Measurements from ENCODE around the gene C16orf74. TPM values are rescaled to one million over a fixed set of nuclear protein-coding genes. Genes with fewer than 3 reads are reported as not detected.

Gene C16orf74
- total RNA-seq (5.5 TPM), polyA plus RNA-seq (10 to 100 TPM; 23.9 to 41.6 (median 28.4) TPM)

DNA sequence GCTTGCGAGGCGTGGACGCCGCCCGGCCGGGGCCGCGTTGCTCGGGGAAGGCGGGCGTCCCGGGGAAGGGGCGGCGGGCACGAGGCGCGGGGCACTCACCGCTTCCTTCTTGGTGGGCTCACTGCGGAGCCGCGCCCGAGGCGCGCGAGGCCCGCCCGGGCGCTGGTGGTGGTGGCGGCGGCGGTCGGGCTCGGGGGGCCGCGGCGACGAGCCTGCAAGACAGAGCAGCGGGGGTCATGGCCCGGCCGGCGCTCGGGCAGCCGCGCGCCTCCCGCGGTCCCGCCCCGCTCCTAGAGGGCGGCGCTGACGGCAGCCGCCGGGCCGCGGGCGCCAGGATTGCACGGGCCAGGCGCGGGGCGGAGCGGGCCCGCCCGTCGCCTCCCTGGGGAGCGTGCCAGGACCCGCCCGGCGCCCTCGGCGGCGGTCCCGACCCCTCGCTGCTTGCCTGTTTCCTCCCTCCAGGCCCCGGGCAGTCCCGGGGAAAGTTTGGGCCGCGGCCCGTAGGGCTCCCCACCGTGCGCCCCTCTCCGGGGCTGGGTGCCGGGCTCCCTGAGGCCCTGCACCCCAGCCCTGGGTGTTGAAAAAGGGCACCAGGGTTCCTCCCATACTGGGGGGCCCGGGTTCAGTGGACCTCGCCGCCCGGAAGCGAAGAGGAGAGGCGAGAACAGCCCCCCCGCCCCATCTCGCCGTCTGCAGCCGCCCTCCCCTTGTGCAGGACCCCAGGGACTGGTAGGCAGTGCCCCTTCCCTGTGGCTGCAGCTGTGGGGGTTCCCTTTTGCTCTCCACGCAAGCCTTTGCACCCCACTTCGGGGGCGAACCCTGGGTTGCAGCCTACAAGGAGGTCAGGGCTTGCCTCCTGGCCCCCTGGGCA, at the start of gene C16orf74:
Gene C16orf74 (minus strand): TSS at position 270 of the 871 bp plus-strand sequence. CDS start 15,879 bp downstream, outside the sequence.
- H3K27me3 Mint-ChIP-seq, result peaks cover 60% of the 10 kb centered on the region
- Histone ChIP-seq H3K4me1 (ENCODE audit: control insufficient read depth, insufficient read depth, low read length, poor library complexity, severe bottlenecking) (peaks cover 17% of the 10 kb centered on the region), H3K27me3 (ENCODE audit: control insufficient read depth, insufficient read depth, low read length) (peaks cover 8% of the 10 kb centered on the region), H3K9me3 (ENCODE audit: control insufficient read depth in 2 of 2, low read length in 2 of 2) (no peaks in the 10 kb centered on the region), H3K4me3 (ENCODE audit: low read depth, low read length) (no peak within 1 kb of the TSS), H3K36me3 (ENCODE audit: control insufficient read depth, insufficient read depth, low read length) (no peaks in the 10 kb centered on the region), H3K27ac (ENCODE audit: insufficient read depth, low read length, poor library complexity, severe bottlenecking) (no peak within 1 kb of the TSS)
- no peak within 1 kb of the TSS for H3K27ac Mint-ChIP-seq
- ATAC-seq (ENCODE audit: low read depth in 2 of 2) (peak in 1 of 2 donors; percentile 58), DNase-seq (no peak)
- no peaks in the 10 kb centered on the region for H3K36me3 Mint-ChIP-seq
- H3K4me1 Mint-ChIP-seq, result peaks cover 0 to 15% (median 3%) of the 10 kb centered on the region in 4 donors
- H3K4me3 Mint-ChIP-seq, result peak within 1 kb of the TSS; percentile 16 to 89 (median 83)
- H3K9me3 Mint-ChIP-seq, result no peaks in the 10 kb centered on the region

DNA sequence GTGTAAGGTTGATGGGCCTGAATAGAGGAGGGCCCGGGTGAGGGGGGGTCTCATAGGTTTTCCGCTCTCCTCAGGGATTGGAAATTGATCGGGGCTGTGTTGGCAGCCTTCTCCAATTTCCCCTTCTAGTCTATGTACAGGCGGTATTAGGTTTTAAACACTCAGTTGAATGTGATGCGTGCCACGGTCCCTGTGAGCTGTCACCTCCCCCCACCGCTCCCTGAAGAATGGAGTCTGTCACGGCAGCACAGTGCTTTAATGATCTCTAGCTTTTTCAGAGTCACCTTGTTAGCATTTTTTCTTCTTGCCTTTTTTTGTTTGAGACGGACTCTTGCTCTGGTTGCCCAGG, 49.4 kb upstream of the C16orf74 start:
- H3K4me3 ChIP-seq (ENCODE audit: low read depth, low read length), result peak overlapping the region; percentile 74
- H3K27ac ChIP-seq (ENCODE audit: insufficient read depth, low read length, poor library complexity, severe bottlenecking), result peak overlapping the region; percentile 93
- H3K4me1 Mint-ChIP-seq, result peaks cover 26 to 69% (median 56%) of the 10 kb centered on the region in 4 donors
- H3K9me3 ChIP-seq (ENCODE audit: control insufficient read depth in 2 of 2, low read length in 2 of 2), result no peaks in the 10 kb centered on the region
- H3K27me3 Mint-ChIP-seq, result peaks cover 4% of the 10 kb centered on the region
- H3K9me3 Mint-ChIP-seq, result no peaks in the 10 kb centered on the region
- no peaks in the 10 kb centered on the region for H3K27me3 ChIP-seq (ENCODE audit: control insufficient read depth, insufficient read depth, low read length)
- ATAC-seq (ENCODE audit: low read depth in 2 of 2) (peak in 1 of 2 donors; percentile 6), DNase-seq (no peak)
- H3K36me3 Mint-ChIP-seq, result peaks cover 48% of the 10 kb centered on the region
- peak overlapping the region; percentile 90 to 96 (median 92) for H3K4me3 Mint-ChIP-seq
- H3K27ac Mint-ChIP-seq, result peak overlapping the region; percentile 84 to 98 (median 97)
- H3K4me1 ChIP-seq (ENCODE audit: control insufficient read depth, insufficient read depth, low read length, poor library complexity, severe bottlenecking), result peaks cover 38% of the 10 kb centered on the region
- peaks cover 55% of the 10 kb centered on the region for H3K36me3 ChIP-seq (ENCODE audit: control insufficient read depth, insufficient read depth, low read length)

GRCh38 chr16:85799497-85800320, 48.8 kb upstream of the C16orf74 start, which contains the start of the genes COX4I1 and EMC8:
TSS of gene COX4I1 (plus strand) at chr16:85799695. CDS start at chr16:85801206, 1,511 bp downstream.
TSS of gene EMC8 (minus strand) at chr16:85799544. CDS start at chr16:85799295, 249 bp downstream.
- peaks cover 50% of the 10 kb centered on the region for H3K36me3 ChIP-seq (ENCODE audit: control insufficient read depth, insufficient read depth, low read length)
- peak within 1 kb of the TSS; percentile 94 to 98 (median 97) for H3K27ac Mint-ChIP-seq
- ATAC-seq (ENCODE audit: low read depth in 2 of 2), result peak; percentile 93 to 95
- peak within 1 kb of the TSS; percentile 90 to 96 (median 94) for H3K4me3 Mint-ChIP-seq
- H3K36me3 Mint-ChIP-seq, result peaks cover 44% of the 10 kb centered on the region
- H3K4me3 ChIP-seq (ENCODE audit: low read depth, low read length), result peak within 1 kb of the TSS; percentile 92
- H3K4me1 Mint-ChIP-seq, result peaks cover 26 to 72% (median 54%) of the 10 kb centered on the region in 4 donors
- H3K27ac ChIP-seq (ENCODE audit: insufficient read depth, low read length, poor library complexity, severe bottlenecking), result peak within 1 kb of the TSS; percentile 93
- no peaks in the 10 kb centered on the region for H3K27me3 ChIP-seq (ENCODE audit: control insufficient read depth, insufficient read depth, low read length)
- peaks cover 38% of the 10 kb centered on the region for H3K4me1 ChIP-seq (ENCODE audit: control insufficient read depth, insufficient read depth, low read length, poor library complexity, severe bottlenecking)
- DNase-seq, result peak; percentile 87 to 95 (median 92)
- H3K9me3 ChIP-seq (ENCODE audit: control insufficient read depth in 2 of 2, low read length in 2 of 2), result no peaks in the 10 kb centered on the region
- no peaks in the 10 kb centered on the region for H3K9me3 Mint-ChIP-seq
- peaks cover 4% of the 10 kb centered on the region for H3K27me3 Mint-ChIP-seq

GRCh38 chr16:85798901-85799496, 48.1 kb upstream of the C16orf74 start:
- peak; percentile 8 to 14 for ATAC-seq (ENCODE audit: low read depth in 2 of 2)
- H3K4me1 Mint-ChIP-seq, result peaks cover 26 to 74% (median 54%) of the 10 kb centered on the region in 4 donors

GRCh38 chr16:85798283-85798776, 47.4 kb upstream of the C16orf74 start:
- peak overlapping the region in 2 of 3 donors; percentile 15 to 59 for H3K27ac Mint-ChIP-seq
- Histone ChIP-seq H3K36me3 (ENCODE audit: control insufficient read depth, insufficient read depth, low read length) (peaks cover 46% of the 10 kb centered on the region), H3K27me3 (ENCODE audit: control insufficient read depth, insufficient read depth, low read length) (no peaks in the 10 kb centered on the region), H3K9me3 (ENCODE audit: control insufficient read depth in 2 of 2, low read length in 2 of 2) (no peaks in the 10 kb centered on the region), H3K4me1 (ENCODE audit: control insufficient read depth, insufficient read depth, low read length, poor library complexity, severe bottlenecking) (peaks cover 38% of the 10 kb centered on the region), H3K27ac (ENCODE audit: insufficient read depth, low read length, poor library complexity, severe bottlenecking) (no peak overlapping the region), H3K4me3 (ENCODE audit: low read depth, low read length) (peak overlapping the region; percentile 92)
- no peaks in the 10 kb centered on the region for H3K9me3 Mint-ChIP-seq
- peaks cover 36% of the 10 kb centered on the region for H3K36me3 Mint-ChIP-seq
- ATAC-seq (ENCODE audit: low read depth in 2 of 2) (no peak), DNase-seq (peak in 1 of 3 donors; percentile 9)
- H3K4me3 Mint-ChIP-seq, result peak overlapping the region; percentile 86 to 94 (median 92)
- peaks cover 26 to 71% (median 49%) of the 10 kb centered on the region in 4 donors for H3K4me1 Mint-ChIP-seq
- peaks cover 4% of the 10 kb centered on the region for H3K27me3 Mint-ChIP-seq

More at GRCh38 chr16:85798901-85799496, 48.1 kb upstream of the C16orf74 start:
- Mint-ChIP-seq H3K9me3 (no peaks in the 10 kb centered on the region), H3K4me3 (peak overlapping the region; percentile 90 to 94 (median 93)), H3K27ac (peak overlapping the region; percentile 59 to 98 (median 94)), H3K36me3 (peaks cover 40% of the 10 kb centered on the region), H3K27me3 (peaks cover 4% of the 10 kb centered on the region)
- H3K27ac ChIP-seq (ENCODE audit: insufficient read depth, low read length, poor library complexity, severe bottlenecking), result peak overlapping the region; percentile 93
- no peaks in the 10 kb centered on the region for H3K9me3 ChIP-seq (ENCODE audit: control insufficient read depth in 2 of 2, low read length in 2 of 2)
- no peaks in the 10 kb centered on the region for H3K27me3 ChIP-seq (ENCODE audit: control insufficient read depth, insufficient read depth, low read length)
- H3K4me3 ChIP-seq (ENCODE audit: low read depth, low read length), result peak overlapping the region; percentile 92
- peaks cover 49% of the 10 kb centered on the region for H3K36me3 ChIP-seq (ENCODE audit: control insufficient read depth, insufficient read depth, low read length)
- H3K4me1 ChIP-seq (ENCODE audit: control insufficient read depth, insufficient read depth, low read length, poor library complexity, severe bottlenecking), result peaks cover 38% of the 10 kb centered on the region
- DNase-seq, result peak in 2 of 3 donors; percentile 26 to 43

GRCh38 chr16:85796599-85796998, 45.7 kb upstream of the C16orf74 start:
- no peak for DNase-seq
- H3K4me1 ChIP-seq (ENCODE audit: control insufficient read depth, insufficient read depth, low read length, poor library complexity, severe bottlenecking), result peaks cover 33% of the 10 kb centered on the region
- Mint-ChIP-seq H3K4me3 (peak overlapping the region in 3 of 4 donors; percentile 71 to 94 (median 86)), H3K36me3 (peaks cover 36% of the 10 kb centered on the region), H3K27ac (no peak overlapping the region), H3K27me3 (peaks cover 4% of the 10 kb centered on the region), H3K9me3 (peaks cover 0 to 3% (median 0%) of the 10 kb centered on the region in 7 donors), H3K4me1 (peaks cover 12 to 71% (median 47%) of the 10 kb centered on the region in 4 donors)
- H3K27ac ChIP-seq (ENCODE audit: insufficient read depth, low read length, poor library complexity, severe bottlenecking), result no peak overlapping the region
- ATAC-seq (ENCODE audit: low read depth in 2 of 2), result no peak
- H3K4me3 ChIP-seq (ENCODE audit: low read depth, low read length), result no peak overlapping the region
- no peaks in the 10 kb centered on the region for H3K27me3 ChIP-seq (ENCODE audit: control insufficient read depth, insufficient read depth, low read length)
- H3K9me3 ChIP-seq (ENCODE audit: control insufficient read depth in 2 of 2, low read length in 2 of 2), result no peaks in the 10 kb centered on the region
- peaks cover 45% of the 10 kb centered on the region for H3K36me3 ChIP-seq (ENCODE audit: control insufficient read depth, insufficient read depth, low read length)

DNA sequence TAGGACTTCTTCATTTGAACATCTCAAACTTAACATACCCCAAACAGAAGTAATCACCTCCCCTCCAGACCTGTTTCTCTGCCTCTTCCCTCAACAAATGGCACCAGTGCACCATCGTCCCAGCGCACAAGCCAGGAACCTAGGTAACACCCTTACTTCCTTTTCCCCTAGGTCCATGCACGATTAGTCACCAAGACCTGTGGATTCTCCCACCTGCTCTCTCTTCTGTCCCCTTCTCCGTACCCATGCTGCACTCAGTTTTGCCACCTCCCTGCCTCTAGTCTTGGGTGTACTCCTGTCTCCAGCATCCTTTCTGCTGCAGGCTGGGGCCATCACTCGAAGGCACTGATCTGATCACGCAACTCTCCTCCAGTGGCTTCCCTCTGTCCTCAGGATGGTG, 45.3 kb upstream of the C16orf74 start:
- H3K36me3 Mint-ChIP-seq, result peaks cover 37% of the 10 kb centered on the region
- H3K27me3 Mint-ChIP-seq, result peaks cover 4% of the 10 kb centered on the region
- H3K4me3 Mint-ChIP-seq, result peak overlapping the region; percentile 2 to 94 (median 30)
- peaks cover 28% of the 10 kb centered on the region for H3K4me1 ChIP-seq (ENCODE audit: control insufficient read depth, insufficient read depth, low read length, poor library complexity, severe bottlenecking)
- no peak overlapping the region for H3K27ac ChIP-seq (ENCODE audit: insufficient read depth, low read length, poor library complexity, severe bottlenecking)
- no peak overlapping the region for H3K4me3 ChIP-seq (ENCODE audit: low read depth, low read length)
- H3K36me3 ChIP-seq (ENCODE audit: control insufficient read depth, insufficient read depth, low read length), result peaks cover 43% of the 10 kb centered on the region
- no peaks in the 10 kb centered on the region for H3K27me3 ChIP-seq (ENCODE audit: control insufficient read depth, insufficient read depth, low read length)
- peaks cover 0 to 3% (median 0%) of the 10 kb centered on the region in 7 donors for H3K9me3 Mint-ChIP-seq
- DNase-seq (no peak), ATAC-seq (ENCODE audit: low read depth in 2 of 2) (no peak)
- peak overlapping the region in 1 of 3 donors; percentile 25 for H3K27ac Mint-ChIP-seq
- no peaks in the 10 kb centered on the region for H3K9me3 ChIP-seq (ENCODE audit: control insufficient read depth in 2 of 2, low read length in 2 of 2)
- peaks cover 9 to 70% (median 47%) of the 10 kb centered on the region in 4 donors for H3K4me1 Mint-ChIP-seq

Measured in CD4-positive, CD25-positive, alpha-beta regulatory T cell (primary cell).